Mesendoderm (in vitro differentiated cells): Measurements from ENCODE around the gene GATA2.

Experiments used
- DNase-seq: peaks from one replicate; pipeline ENCODE4 v3.0.0; 2013
- H2AK5ac ChIP-seq: 2 replicates; pipeline ENCODE4 v1.6.1; 2013; ENCODE audit warnings: low read length, inconsistent platforms
- H2BK120ac ChIP-seq: 2 replicates; pipeline ENCODE4 v1.6.1; 2013; ENCODE audit warnings: low read depth, mild to moderate bottlenecking, low read length, moderate library complexity, mixed read lengths
- H2BK15ac ChIP-seq: replicated peaks from 2 replicates; pipeline ENCODE4 v1.6.1; 2013; ENCODE audit warnings: low read depth, mild to moderate bottlenecking, moderate library complexity
- H2BK5ac ChIP-seq: 2 replicates; pipeline ENCODE4 v1.6.1; 2013; ENCODE audit warnings: low read length, inconsistent platforms
- H3K18ac ChIP-seq: 2 replicates; pipeline ENCODE4 v1.6.1; 2013; ENCODE audit warnings: mild to moderate bottlenecking, low read length, mixed read lengths
- H3K23ac ChIP-seq: one replicate; pipeline ENCODE4 v1.6.1; 2013; ENCODE audit warnings: low read length
- H3K27ac ChIP-seq: 2 replicates; pipeline ENCODE4 v1.5.1; 2013; ENCODE audit warnings: low read depth, mild to moderate bottlenecking, inconsistent platforms, low read length, moderate library complexity
- H3K27me3 ChIP-seq: 2 replicates; pipeline ENCODE4 v1.6.1; 2013; ENCODE audit warnings: low read length, control low read depth, mild to moderate bottlenecking, inconsistent platforms; ENCODE audit not compliant: insufficient read depth, poor library complexity
- H3K36me3 ChIP-seq: 2 replicates; pipeline ENCODE4 v1.6.1; 2013; ENCODE audit warnings: low read length, inconsistent platforms; ENCODE audit not compliant: control insufficient read depth, insufficient read depth
- H3K4ac ChIP-seq: one replicate; pipeline ENCODE4 v1.6.1; 2013; ENCODE audit warnings: low read depth, mild to moderate bottlenecking, low read length, moderate library complexity
- H3K4me1 ChIP-seq: 2 replicates; pipeline ENCODE4 v1.6.1; 2013; ENCODE audit warnings: low read depth, low read length, inconsistent platforms; ENCODE audit not compliant: control insufficient read depth
- H3K4me2 ChIP-seq: 2 replicates; pipeline ENCODE4 v1.6.1; 2013; ENCODE audit warnings: low read length
- H3K4me3 ChIP-seq: 2 replicates; pipeline ENCODE4 v1.5.1; 2013; ENCODE audit warnings: mild to moderate bottlenecking, low read length
- H3K56ac ChIP-seq: one replicate; pipeline ENCODE4 v1.6.1; 2013; ENCODE audit warnings: low read length
- H3K79me1 ChIP-seq: 2 replicates; pipeline ENCODE4 v1.6.1; 2013; ENCODE audit warnings: low read length, inconsistent platforms
- H3K79me2 ChIP-seq: 2 replicates; pipeline ENCODE4 v1.6.1; 2013; ENCODE audit warnings: mild to moderate bottlenecking, low read length; ENCODE audit not compliant: control insufficient read depth, insufficient read depth
- H3K9ac ChIP-seq: 2 replicates; pipeline ENCODE4 v1.6.1; 2013; ENCODE audit warnings: low read length, inconsistent platforms
- H4K5ac ChIP-seq: one replicate; pipeline ENCODE4 v1.6.1; 2013; ENCODE audit warnings: low read length
- H4K8ac ChIP-seq: one replicate; pipeline ENCODE4 v1.6.1; 2013; ENCODE audit warnings: low read depth, mild to moderate bottlenecking, control low read depth, low read length, moderate library complexity
- WGBS: extraction: QIAGEN DNeasy Blood & Tissue Kit; methylation state at CpG from one replicate; pipeline ENCODE4 v1.1.7; 2013; ENCODE audit warnings: low lambda C conversion rate, missing lambda C conversion rate; ENCODE audit not compliant: insufficient coverage; ENCODE audit errors: extremely low coverage; 5-methylcytosine and 5-hydroxymethylcytosine counted together

The GATA2 gene

GRCh38 chr3:128448491-128448890 is 44.5 kb downstream of the GATA2 start:
- no peak overlapping the region for H3K27ac ChIP-seq
- no peak overlapping the region for H3K56ac ChIP-seq
- no peaks in the 10 kb centered on the region for H3K79me2 ChIP-seq
- H3K9ac ChIP-seq = no peak overlapping the region
- H3K79me1 ChIP-seq = no peaks in the 10 kb centered on the region
- H3K18ac ChIP-seq = no peak overlapping the region
- no peaks in the 10 kb centered on the region for H3K36me3 ChIP-seq
- no peak overlapping the region for H4K5ac ChIP-seq
- peak overlapping the region; percentile 15 for H3K23ac ChIP-seq
- no peak overlapping the region for H3K4ac ChIP-seq
- no peak overlapping the region for H2BK5ac ChIP-seq
- no peak overlapping the region for H4K8ac ChIP-seq
- H3K4me1 ChIP-seq = no peaks in the 10 kb centered on the region
- no peak for DNase-seq
- H2BK15ac ChIP-seq = no peak overlapping the region
- no peak overlapping the region for H3K4me2 ChIP-seq
- no peaks in the 10 kb centered on the region for H3K27me3 ChIP-seq
- no CpG with 5 or more reads among the region's 6 CpGs for WGBS
- no peak overlapping the region for H2BK120ac ChIP-seq
- H3K4me3 ChIP-seq = no peak overlapping the region
- H2AK5ac ChIP-seq = no peak overlapping the region

- Histone ChIP-seq H3K4me3 (no peak overlapping the region), H3K56ac (no peak overlapping the region), H4K5ac (no peak overlapping the region), H3K27me3 (no peaks in the 10 kb centered on the region), H2BK120ac (no peak overlapping the region), H3K27ac (no peak overlapping the region), H3K79me2 (no peaks in the 10 kb centered on the region), H2AK5ac (no peak overlapping the region), H2BK15ac (no peak overlapping the region), H2BK5ac (no peak overlapping the region), H3K23ac (no peak overlapping the region), H3K4me1 (no peaks in the 10 kb centered on the region), H3K36me3 (no peaks in the 10 kb centered on the region), H3K18ac (no peak overlapping the region), H3K79me1 (no peaks in the 10 kb centered on the region), H3K4me2 (no peak overlapping the region), H3K9ac (no peak overlapping the region), H3K4ac (no peak overlapping the region), H4K8ac (no peak overlapping the region)
- no CpG with 5 or more reads among the region's 3 CpGs for WGBS
- DNase-seq = no peak
These were observed 45.4 kb downstream of the GATA2 start for GRCh38 chr3:128447561-128448013.

GRCh38 chr3:128446821-128447220 is 46.2 kb downstream of the GATA2 start:
- Histone ChIP-seq H3K79me1 (no peaks in the 10 kb centered on the region), H3K9ac (no peak overlapping the region), H3K56ac (no peak overlapping the region), H2BK15ac (no peak overlapping the region), H3K79me2 (no peaks in the 10 kb centered on the region), H3K4me1 (no peaks in the 10 kb centered on the region), H3K4ac (no peak overlapping the region), H3K4me2 (no peak overlapping the region), H2BK5ac (no peak overlapping the region), H3K4me3 (no peak overlapping the region), H3K18ac (no peak overlapping the region), H3K27me3 (no peaks in the 10 kb centered on the region), H3K27ac (no peak overlapping the region), H2AK5ac (no peak overlapping the region), H4K8ac (no peak overlapping the region), H3K23ac (no peak overlapping the region), H3K36me3 (no peaks in the 10 kb centered on the region), H4K5ac (no peak overlapping the region), H2BK120ac (no peak overlapping the region)
- no peak for DNase-seq
- WGBS = no CpG with 5 or more reads among the region's 1 CpG

- Histone ChIP-seq H3K4me3 (no peak overlapping the region), H2BK120ac (no peak overlapping the region), H2BK15ac (no peak overlapping the region), H3K18ac (no peak overlapping the region), H3K79me1 (no peaks in the 10 kb centered on the region), H4K8ac (no peak overlapping the region), H3K23ac (no peak overlapping the region), H3K27ac (no peak overlapping the region), H3K36me3 (no peaks in the 10 kb centered on the region), H3K9ac (no peak overlapping the region), H3K4me1 (no peaks in the 10 kb centered on the region), H4K5ac (no peak overlapping the region), H3K27me3 (no peaks in the 10 kb centered on the region), H2BK5ac (no peak overlapping the region), H2AK5ac (no peak overlapping the region), H3K56ac (no peak overlapping the region), H3K4me2 (no peak overlapping the region), H3K4ac (no peak overlapping the region), H3K79me2 (no peaks in the 10 kb centered on the region)
- DNase-seq = no peak
- WGBS = no CpG with 5 or more reads among the region's 1 CpG
These were observed 47.6 kb downstream of the GATA2 start for GRCh38 chr3:128445357-128445756.

- Histone ChIP-seq H2AK5ac (no peak overlapping the region), H3K27me3 (no peaks in the 10 kb centered on the region), H3K56ac (no peak overlapping the region), H2BK5ac (no peak overlapping the region), H3K18ac (no peak overlapping the region), H3K79me2 (no peaks in the 10 kb centered on the region), H3K27ac (no peak overlapping the region), H3K4me1 (no peaks in the 10 kb centered on the region), H3K4me3 (no peak overlapping the region), H3K36me3 (no peaks in the 10 kb centered on the region), H4K5ac (no peak overlapping the region), H2BK15ac (no peak overlapping the region), H3K23ac (no peak overlapping the region), H3K79me1 (no peaks in the 10 kb centered on the region), H4K8ac (no peak overlapping the region), H3K9ac (no peak overlapping the region), H3K4me2 (no peak overlapping the region), H2BK120ac (no peak overlapping the region), H3K4ac (no peak overlapping the region)
- no peak for DNase-seq
- WGBS = no CpG with 5 or more reads among the region's 3 CpGs
These were observed 49.2 kb downstream of the GATA2 start for GRCh38 chr3:128443771-128444170.

- H3K4me2 ChIP-seq = no peak overlapping the region
- no peak overlapping the region for H3K4me3 ChIP-seq
- no peak overlapping the region for H2BK120ac ChIP-seq
- H3K23ac ChIP-seq = no peak overlapping the region
- H3K79me2 ChIP-seq = no peaks in the 10 kb centered on the region
- H3K9ac ChIP-seq = no peak overlapping the region
- H2BK15ac ChIP-seq = no peak overlapping the region
- H2BK5ac ChIP-seq = no peak overlapping the region
- H3K36me3 ChIP-seq = no peaks in the 10 kb centered on the region
- H2AK5ac ChIP-seq = no peak overlapping the region
- no peaks in the 10 kb centered on the region for H3K27me3 ChIP-seq
- H3K18ac ChIP-seq = no peak overlapping the region
- no peak overlapping the region for H3K27ac ChIP-seq
- H4K8ac ChIP-seq = no peak overlapping the region
- 100% methylated on average over 1 of the region's 6 CpGs for WGBS
- DNase-seq = no peak
- H4K5ac ChIP-seq = no peak overlapping the region
- no peaks in the 10 kb centered on the region for H3K4me1 ChIP-seq
- H3K56ac ChIP-seq = no peak overlapping the region
- H3K79me1 ChIP-seq = no peaks in the 10 kb centered on the region
- no peak overlapping the region for H3K4ac ChIP-seq
These were observed 50.1 kb downstream of the GATA2 start for GRCh38 chr3:128442949-128443348.
